ELR (cell line): ENCODE measurements around the gene RSAD2.
"Not testable (repeated sequence)": the region's sequence is repeated elsewhere in the genome, so short reads cannot be mapped to it uniquely, and the experiment has no call there.

Experiments
- DNase-seq: peaks from one replicate; pipeline ENCODE4 v3.0.0-alpha.2; 2015; ENCODE audit warnings: low read depth

Gene RSAD2

DNA sequence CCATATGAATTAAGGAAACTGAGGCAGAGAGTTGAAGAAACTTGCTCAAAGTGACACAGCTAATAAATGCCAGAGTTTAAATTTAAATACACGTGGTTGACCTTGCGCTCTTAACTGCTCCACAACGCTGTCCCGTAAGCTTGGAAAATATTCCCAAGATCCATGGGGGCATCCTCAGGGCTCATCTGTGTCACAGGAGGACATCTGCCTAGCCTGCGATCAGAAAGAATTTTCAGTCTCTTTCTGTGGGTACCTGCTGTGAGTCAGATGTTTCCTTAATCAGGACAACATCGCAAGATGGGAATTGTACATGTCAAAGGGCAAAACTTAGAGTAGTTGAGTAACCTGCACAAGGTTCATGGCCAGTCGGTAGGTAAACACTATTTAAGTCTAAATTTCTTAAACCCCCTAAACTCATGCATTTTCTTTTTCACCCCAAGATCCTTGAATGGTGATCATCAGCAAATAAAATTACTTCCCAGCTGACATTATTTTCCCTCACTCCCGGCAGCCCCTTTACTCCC is 13.3 kb upstream of the RSAD2 start:
- no peak for DNase-seq

- no peak for DNase-seq
Observed at GRCh38 chr2:6864923-6865345, 12.6 kb upstream of the RSAD2 start.

GRCh38 chr2:6865346-6866274 is 12.0 kb upstream of the RSAD2 start, which contains the start of gene CMPK2:
Gene CMPK2 (minus strand): TSS chr2:6865907. CDS start chr2:6865696, 211 bp downstream.
- peak; percentile 27 for DNase-seq

- DNase-seq, result peak; percentile 3
Observed at GRCh38 chr2:6866275-6866671, 11.3 kb upstream of the RSAD2 start.

DNA sequence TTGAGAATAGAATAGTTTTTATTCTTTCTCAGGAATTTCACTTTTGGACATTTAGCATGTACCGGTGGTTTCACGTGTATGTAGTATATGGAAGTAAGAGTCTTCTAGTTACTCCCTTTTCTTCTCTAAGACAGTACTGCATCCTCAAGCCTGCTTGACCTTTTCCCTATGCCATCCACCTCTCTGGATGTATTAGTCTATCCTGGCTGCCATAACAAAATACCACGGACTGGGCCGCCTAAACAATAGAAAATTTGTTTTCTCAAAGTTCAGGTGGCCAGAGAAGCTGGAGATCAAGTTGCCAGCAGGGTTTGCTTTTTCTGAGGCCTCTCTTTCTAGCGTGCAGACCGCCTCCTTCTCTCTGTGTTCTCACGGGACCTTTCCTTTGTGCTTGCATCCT is 10.6 kb upstream of the RSAD2 start:
- no peak for DNase-seq

GRCh38 chr2:6872394-6872793 is 5.2 kb upstream of the RSAD2 start:
- no peak for DNase-seq

DNA sequence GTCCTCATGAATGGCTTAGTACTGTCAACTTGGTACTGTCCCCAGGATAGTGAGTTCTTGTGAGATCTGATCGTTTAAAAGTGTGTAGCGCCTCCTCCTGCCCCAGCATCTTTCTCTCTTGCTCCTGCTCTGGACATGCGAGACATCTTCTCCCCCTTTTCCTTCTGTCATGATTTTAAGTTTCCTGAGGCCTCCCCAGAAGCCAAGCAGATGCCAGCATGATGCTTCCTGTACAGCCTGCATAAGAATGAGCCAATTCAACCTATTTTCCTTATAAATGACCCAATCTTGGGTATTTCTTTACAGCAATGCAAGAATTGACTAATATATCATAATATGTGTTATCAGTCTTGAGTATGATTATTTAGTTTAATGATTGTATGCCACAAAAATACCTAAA is 3.5 kb upstream of the RSAD2 start:
- DNase-seq, result no peak

GRCh38 chr2:6876309-6876708 is 1.3 kb upstream of the RSAD2 start:
- no peak for DNase-seq

DNA sequence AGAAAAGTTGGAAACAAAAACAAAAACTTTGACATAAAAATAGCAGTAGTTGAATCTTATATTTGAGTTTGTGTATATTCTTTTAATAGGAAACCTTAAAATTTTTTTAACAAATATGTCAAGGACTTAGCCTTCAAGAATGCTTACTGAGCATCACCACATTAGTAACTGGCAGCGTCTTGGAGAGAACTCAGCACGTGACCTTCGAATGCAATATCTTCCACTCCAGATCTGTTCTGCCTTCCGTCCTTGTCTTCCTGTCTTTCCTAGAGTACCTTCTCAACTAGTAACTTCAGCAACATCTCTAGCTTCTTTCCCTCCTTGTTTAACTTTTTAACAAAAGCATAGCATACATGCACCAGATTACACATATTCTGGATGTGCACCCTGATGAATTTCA is 972 bp downstream of the RSAD2 start:
- no peak for DNase-seq

DNA sequence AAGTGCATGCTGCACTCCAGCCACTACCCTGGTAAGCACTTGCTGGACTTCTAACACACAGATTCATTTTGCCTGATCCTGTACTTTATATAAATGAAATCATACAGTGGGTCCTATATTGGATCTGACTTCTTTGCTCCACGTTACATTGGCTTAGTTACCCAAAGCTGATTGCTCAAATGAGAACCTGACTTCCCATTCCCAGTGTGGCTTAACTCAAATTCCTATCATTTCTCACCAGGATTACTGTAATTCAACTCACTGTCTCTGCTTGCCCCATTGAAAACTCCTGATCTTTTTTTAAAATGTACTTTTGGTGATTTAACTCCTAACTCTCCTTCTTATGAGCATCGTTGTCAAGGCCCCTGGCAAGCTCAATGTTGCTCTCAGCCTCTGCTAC is 1.4 kb downstream of the RSAD2 start:
- DNase-seq, result no peak

GRCh38 chr2:6880200-6880733 is 2.7 kb downstream of the RSAD2 start:
- no peak for DNase-seq

GRCh38 chr2:6881046-6881445 is 3.5 kb downstream of the RSAD2 start:
- DNase-seq, result no peak

DNA sequence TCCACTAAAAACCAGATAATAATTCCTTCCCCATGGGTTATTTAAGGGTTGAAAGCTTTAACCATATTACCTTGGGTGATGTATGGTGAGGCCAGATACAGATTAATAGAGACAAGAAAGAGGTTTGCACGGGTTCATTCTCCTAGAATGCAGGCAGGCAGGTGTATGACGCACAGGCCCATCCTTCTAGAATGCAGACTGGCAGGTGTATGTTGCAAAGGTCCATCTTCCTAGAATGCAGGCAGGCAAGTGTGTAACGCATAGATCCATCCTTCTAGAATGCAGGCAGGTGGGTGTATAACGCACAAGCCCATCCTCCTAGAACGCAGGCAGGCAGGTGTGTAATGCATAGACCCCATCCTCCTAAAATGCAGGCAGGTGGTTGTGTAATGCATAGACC is 3.9 kb downstream of the RSAD2 start:
- no peak for DNase-seq

DNA sequence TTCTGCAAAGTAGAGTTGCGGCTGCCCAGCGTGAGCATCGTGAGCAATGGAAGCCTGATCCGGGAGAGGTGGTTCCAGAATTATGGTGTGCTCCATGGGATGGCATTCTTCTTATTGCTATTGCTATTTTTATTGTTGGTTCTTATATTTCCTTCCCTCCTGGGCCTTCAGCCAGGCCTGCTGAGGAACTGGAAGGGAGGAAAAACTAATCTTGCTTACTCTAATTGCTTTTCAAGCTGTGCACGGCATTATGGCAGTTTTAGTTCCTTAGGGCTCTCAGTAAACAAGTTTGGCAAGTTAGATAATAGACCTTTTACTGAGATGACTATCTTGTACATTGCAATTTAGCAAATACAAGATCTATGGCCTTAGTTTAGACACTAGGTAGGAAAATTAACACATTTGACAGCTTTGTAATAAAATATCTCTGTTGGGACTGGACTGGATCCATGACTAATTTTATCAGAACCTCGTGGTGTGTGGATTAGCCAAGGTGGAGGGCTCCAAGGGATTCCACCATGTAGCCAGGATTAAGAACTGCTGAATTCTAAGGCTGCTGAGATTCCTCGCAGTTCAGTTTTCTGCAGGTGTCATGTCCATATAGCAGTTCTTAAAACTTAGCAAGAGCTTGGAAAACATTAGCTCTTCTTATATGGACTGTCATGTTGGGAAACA is 6.0 kb downstream of the RSAD2 start:
- DNase-seq, result no peak

DNA sequence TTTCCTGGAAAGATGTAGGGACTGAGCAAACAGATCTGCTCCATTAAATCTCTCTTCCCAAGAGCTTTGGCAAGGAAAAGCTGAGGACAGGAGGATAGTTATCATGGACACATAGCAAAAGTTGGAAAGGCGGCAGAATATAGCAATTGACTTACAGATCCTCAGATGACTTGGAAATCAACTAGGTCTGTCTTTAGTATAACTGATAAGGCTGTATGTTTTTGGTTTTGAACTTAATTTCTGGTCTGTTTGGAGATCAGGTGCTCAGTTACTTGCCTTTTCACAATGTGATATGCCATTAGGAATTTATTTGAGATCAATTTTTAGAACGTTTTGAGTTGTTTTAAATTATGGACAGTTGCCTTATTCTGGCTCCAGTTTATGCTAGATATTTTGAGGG is 8.0 kb downstream of the RSAD2 start:
- DNase-seq, result no peak

- no peak for DNase-seq
Observed at GRCh38 chr2:6885968-6886367, 8.4 kb downstream of the RSAD2 start.

- no peak for DNase-seq
Observed at GRCh38 chr2:6887751-6888192, 10.2 kb downstream of the RSAD2 start.

GRCh38 chr2:6888724-6889123 is 11.1 kb downstream of the RSAD2 start:
- DNase-seq, result no peak

GRCh38 chr2:6893876-6894482 is 16.4 kb downstream of the RSAD2 start:
- DNase-seq, result no peak

- DNase-seq, result peak; percentile 4
Observed at GRCh38 chr2:6896930-6897759, 19.6 kb downstream of the RSAD2 start.

- DNase-seq, result not testable (repeated sequence)
Observed at GRCh38 chr2:6902581-6902980, 25.0 kb downstream of the RSAD2 start.
